Cerebellar cortex (tissue), 1 donor: ENCODE measurements around the gene FUS.
"Not testable (repeated sequence)": the region's sequence is repeated elsewhere in the genome, so short reads cannot be mapped to it uniquely, and the experiment has no call there.

Source experiments
- DNase-seq: peaks from one replicate; pipeline ENCODE4 v3.0.0-alpha.2; 2015; ENCODE audit warnings: low spot score

The FUS gene

GRCh38 chr16:31143694-31144148 lies 36.2 kb upstream of the FUS start:
- DNase-seq = no peak

GRCh38 chr16:31144418-31144817 lies 35.5 kb upstream of the FUS start:
- not testable (repeated sequence) for DNase-seq

GRCh38 chr16:31145398-31145990 lies 34.4 kb upstream of the FUS start:
- no peak for DNase-seq

GRCh38 chr16:31147574-31147973 lies 32.4 kb upstream of the FUS start:
- DNase-seq = no peak

GRCh38 chr16:31148281-31148728 lies 31.6 kb upstream of the FUS start:
- DNase-seq = no peak

- DNase-seq = no peak
Measured at GRCh38 chr16:31148896-31149295, 31.0 kb upstream of the FUS start.

GRCh38 chr16:31149332-31149731 lies 30.6 kb upstream of the FUS start:
- no peak for DNase-seq

GRCh38 chr16:31149894-31150890 lies 29.7 kb upstream of the FUS start, which contains the start of gene PRSS36:
Gene PRSS36 (minus strand): TSS chr16:31150066. CDS start chr16:31150035, 31 bp downstream.
- no peak for DNase-seq

GRCh38 chr16:31150976-31151375 lies 29.0 kb upstream of the FUS start:
- not testable (repeated sequence) for DNase-seq

GRCh38 chr16:31157136-31157535 lies 22.8 kb upstream of the FUS start:
- no peak for DNase-seq

- DNase-seq = no peak
Measured at GRCh38 chr16:31167315-31167714, 12.6 kb upstream of the FUS start.

- DNase-seq = no peak
Measured at GRCh38 chr16:31168848-31169247, 11.1 kb upstream of the FUS start.

- DNase-seq = not testable (repeated sequence)
Measured at GRCh38 chr16:31170048-31170447, 9.9 kb upstream of the FUS start.

- DNase-seq = no peak
Measured at GRCh38 chr16:31177136-31177535, 2.8 kb upstream of the FUS start.

- DNase-seq = no peak
Measured at GRCh38 chr16:31179219-31179746, 656 bp upstream of the FUS start.

- DNase-seq = no peak
Measured at GRCh38 chr16:31181102-31181830, 1.3 kb downstream of the FUS start.

GRCh38 chr16:31182391-31182790 lies 2.5 kb downstream of the FUS start:
- DNase-seq = no peak

GRCh38 chr16:31183432-31184428 lies 3.8 kb downstream of the FUS start:
- DNase-seq = no peak

- DNase-seq = no peak
Measured at GRCh38 chr16:31184888-31185287, 4.9 kb downstream of the FUS start.

- DNase-seq = no peak
Measured at GRCh38 chr16:31185339-31185738, 5.4 kb downstream of the FUS start.

- DNase-seq = no peak
Measured at GRCh38 chr16:31186176-31186575, 6.2 kb downstream of the FUS start.
